Activated CD8-positive, alpha-beta memory T cell treated with anti-CD3 and anti-CD28 coated beads for 24 hours (primary cell): Measurements from ENCODE around the gene EPB41L1.

ENCODE experiments used
- DNase-seq: peaks from one replicate; pipeline ENCODE4 v3.0.0-alpha.2; 2020

The EPB41L1 gene

GRCh38 chr20:36199345-36200257 is 45.1 kb downstream of the EPB41L1 start:
- peak; percentile 91 for DNase-seq

DNA sequence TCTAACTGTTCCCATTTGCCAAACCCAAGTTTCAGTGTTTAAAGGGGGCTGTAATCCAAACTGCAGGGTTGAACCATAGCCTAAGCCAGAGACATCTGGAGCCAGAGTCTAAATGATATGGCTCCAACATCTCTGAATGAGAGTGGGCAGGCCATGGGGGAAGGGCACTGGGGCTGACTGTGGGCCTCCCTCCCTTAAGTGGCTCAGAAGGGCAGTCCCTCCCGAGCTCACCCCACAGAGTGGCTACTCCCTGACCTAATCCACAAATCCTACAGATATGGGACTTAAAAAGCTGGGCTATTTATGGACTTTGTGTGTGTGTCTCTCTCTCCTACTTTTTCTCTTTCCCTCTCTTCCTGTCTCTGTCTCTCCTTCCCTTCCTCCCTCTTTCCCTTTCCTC is 45.9 kb downstream of the EPB41L1 start:
- DNase-seq = no peak

DNA sequence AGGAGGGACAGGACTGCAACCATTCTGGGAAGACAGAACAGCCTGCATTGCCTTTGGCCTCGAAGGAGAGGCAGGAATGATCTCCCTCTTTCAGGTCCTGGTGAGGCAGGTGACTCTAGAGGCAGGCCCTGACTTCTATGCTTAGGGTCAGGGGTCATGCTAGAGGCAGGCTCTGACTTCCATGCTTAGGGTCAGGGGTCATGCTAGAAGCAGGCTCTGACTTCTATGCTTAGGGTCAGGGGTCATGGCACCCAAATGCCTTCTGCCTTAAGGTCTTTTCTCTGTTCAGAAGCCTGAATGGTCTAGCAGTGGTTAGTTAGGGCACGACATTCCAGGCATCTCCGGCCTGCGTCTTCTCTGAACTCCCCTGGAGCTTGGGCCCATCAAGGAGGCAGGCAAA is 46.7 kb downstream of the EPB41L1 start:
- DNase-seq = no peak

DNA sequence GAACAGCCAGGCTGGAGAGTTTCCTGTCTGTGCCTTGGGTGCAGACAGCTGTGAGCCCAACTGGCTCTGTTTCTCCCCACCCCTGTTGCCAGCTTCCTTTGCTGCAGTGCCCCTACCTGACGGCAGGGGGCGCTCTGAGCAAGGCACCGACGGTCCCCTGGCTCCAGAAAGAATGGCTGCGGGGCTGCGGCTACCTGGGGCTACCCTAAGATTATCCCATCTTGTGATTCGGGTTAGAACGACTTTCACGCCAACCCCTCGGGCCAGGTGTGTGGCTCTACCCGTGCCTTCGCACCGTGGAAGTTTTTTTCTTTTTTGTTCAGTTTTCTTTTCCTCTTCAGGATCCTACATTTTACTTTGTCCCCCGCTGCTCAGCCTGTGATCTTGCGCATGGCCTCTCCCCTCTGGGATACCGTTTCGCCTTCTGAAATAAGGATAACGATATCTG is 48.4 kb downstream of the EPB41L1 start:
- DNase-seq = peak; percentile 90

DNA sequence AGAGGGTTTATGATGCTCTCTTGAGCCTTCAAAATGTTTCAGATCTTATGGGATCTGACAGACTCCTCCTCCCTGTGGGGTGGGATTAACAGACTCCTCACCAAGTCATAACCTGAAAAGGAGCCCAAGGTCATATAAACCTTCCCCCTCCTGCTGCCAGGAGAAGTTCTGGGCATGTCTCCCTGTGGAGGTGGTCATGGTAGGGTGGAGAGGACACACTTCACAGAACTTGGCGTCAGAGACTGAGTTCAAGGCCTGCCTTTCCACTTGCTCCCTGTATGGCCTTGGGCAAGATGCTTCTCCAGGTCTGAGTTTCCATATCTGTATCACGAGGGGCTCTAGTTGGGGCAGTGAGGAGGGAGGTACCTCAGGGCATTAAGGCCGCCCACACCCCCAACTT is 49.3 kb downstream of the EPB41L1 start:
- DNase-seq = no peak

GRCh38 chr20:36205026-36205425 is 50.5 kb downstream of the EPB41L1 start:
- DNase-seq = no peak

DNA sequence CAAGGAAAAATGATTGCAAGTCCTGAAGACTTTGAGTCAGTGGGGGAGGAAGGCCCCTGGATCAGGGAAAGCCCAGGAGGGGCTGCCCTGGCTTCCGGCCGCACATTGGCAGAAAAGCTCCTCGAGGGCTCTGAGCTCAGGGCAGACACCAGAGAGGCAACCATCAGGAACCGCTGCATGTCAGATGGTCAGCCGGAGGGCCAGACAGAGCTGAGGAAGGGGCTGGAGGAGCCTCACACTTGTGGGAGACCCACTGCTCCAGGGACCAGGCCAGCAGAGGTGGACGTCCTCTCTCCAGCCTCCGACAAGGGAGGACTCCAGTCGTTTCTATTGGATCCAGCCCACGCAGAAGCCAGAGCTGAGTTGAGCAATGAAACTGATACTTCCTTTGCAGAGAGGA is 51.5 kb downstream of the EPB41L1 start:
- DNase-seq = no peak

- no peak for DNase-seq
Measured at GRCh38 chr20:36206641-36207040, 52.1 kb downstream of the EPB41L1 start.

DNA sequence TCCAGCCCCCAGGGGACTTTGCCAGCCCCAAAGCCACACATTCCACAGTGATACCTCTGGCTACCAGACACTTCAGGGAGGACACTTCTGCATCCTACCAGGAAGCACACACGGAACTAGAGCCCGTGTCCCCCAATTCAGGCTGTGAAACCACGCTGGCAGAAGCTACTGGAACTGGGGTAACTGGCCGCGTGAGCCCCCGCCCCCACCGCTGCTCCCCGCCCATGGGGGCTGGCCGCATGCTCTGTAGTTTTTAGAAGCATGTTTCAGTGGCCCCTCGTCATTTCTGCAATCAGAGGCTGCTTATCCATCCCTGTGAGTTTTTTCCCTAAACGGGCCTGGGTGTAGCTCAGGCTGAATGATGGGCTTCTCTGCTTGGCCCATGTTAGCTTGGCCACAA is 53.1 kb downstream of the EPB41L1 start:
- DNase-seq = no peak

DNA sequence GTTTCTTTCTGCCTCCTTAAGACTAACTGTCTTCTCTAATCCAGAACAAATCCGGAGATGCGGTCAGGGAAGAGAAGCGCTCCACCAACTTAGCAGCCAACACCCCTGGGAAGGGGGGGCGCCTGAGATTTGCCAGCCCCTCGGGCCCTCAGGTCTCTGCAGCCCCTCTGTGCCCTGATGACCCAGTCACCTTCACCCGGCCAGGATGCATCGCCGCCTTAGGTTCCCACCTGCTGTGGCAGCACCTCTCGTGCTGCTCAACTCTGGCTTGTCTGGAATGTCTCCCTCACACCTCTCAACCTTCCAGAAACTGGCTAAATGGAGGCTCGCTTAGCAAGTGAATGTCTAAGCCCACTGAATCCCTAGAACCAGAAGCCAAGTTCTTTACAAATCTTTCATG is 53.7 kb downstream of the EPB41L1 start:
- no peak for DNase-seq

- no peak for DNase-seq
Measured at GRCh38 chr20:36210436-36211021, 56.0 kb downstream of the EPB41L1 start.

DNA sequence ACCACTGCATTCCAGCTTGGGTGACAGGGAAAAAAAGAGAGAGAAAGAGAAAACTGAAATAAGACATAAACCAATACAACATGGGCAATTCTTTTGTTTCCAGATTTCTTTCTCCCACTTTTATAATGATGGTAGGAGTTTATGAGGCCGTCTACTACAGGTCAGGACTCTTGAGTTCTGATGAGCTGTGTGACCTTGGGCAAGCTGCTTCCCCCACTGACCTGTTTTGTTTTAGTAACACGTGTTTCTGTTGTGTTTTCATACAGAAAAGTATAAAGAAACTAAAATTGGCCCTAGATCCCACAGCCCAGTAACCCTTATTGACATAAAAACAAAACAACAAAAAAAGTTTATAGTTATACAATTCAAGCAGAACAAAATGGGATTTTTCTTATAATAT is 58.8 kb downstream of the EPB41L1 start:
- no peak for DNase-seq

DNA sequence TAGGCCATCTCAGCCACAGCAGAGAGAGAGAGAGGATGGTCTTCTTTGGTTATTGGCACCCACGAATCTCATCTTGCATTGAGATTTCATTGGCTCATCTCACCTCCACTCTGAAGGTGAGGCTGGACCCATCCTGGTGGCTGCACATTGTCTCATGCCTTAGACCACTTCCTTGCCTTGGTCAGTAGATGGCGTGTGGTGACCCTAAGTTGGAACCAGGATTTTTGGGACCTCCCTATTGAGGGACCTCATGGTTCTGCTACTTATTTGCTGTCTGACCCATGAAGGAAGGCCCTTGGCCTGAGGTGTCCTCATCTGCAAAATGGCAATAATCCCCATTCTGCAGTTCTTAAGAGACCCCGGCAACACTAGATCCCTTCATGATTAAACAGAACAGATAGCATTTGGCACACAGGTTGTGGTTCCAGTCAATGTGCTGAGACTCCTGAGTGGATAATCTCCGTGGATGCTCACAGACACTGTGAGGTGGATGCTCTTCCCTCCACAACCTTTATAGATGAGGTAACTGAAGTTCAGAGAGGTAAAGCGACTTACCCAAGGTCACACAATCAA is 60.2 kb downstream of the EPB41L1 start:
- no peak for DNase-seq

GRCh38 chr20:36215778-36216177 is 61.2 kb downstream of the EPB41L1 start:
- DNase-seq = no peak

GRCh38 chr20:36216314-36217025 is 61.9 kb downstream of the EPB41L1 start:
- DNase-seq = no peak

DNA sequence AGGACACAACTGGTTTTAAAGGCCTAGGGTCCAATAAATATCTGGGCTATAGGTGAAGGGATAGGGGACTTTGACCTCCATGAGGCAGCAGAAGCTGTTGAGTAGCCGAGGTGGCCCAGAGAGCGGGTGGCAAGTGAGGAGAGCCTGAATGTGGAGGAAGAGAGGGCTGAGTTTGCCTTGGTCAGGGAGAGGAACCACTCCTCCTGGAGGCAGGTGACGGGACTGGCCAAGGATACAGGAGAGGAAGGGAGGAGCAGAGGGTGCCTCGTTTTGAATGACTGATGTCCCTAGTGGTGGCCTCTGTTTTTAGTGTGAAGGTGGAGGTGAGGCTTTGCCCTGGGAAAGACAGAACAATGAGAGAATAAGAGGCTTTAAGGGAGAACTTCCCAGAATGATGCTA is 62.7 kb downstream of the EPB41L1 start:
- no peak for DNase-seq

DNA sequence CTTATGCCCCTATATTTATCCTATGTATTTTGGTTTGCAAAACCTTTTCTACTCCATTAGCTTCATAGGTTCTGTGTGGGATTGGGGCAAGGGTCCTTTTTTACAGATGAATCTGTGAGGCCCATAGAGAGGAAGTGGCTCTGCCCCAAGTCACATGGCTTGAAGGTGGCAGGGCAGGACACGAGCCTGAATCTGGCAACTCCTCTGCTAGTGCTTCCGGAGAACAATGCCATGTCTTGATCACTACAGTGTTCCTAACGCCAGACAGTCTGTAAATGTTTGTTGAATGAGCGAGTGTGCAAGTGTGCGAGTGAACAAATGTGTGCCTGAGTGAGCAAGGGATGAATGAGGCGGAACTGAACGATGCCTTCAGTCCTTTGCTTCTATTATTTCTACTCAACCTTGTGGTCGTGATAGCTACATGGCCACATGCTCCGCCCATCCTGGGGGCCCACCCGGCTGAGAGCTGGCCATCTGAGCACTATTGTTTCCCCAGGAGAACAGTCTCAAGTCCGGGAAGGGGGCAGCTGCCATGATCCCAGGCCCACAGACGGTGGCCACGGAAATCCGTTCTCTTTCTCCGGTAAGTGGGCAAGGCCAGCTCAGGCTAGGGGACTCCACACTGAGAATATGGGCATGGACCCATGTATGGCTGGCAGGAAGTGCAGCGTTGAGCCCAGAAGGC is 64.0 kb downstream of the EPB41L1 start:
- no peak for DNase-seq

- no peak for DNase-seq
Measured at GRCh38 chr20:36219671-36220220, 65.2 kb downstream of the EPB41L1 start.

DNA sequence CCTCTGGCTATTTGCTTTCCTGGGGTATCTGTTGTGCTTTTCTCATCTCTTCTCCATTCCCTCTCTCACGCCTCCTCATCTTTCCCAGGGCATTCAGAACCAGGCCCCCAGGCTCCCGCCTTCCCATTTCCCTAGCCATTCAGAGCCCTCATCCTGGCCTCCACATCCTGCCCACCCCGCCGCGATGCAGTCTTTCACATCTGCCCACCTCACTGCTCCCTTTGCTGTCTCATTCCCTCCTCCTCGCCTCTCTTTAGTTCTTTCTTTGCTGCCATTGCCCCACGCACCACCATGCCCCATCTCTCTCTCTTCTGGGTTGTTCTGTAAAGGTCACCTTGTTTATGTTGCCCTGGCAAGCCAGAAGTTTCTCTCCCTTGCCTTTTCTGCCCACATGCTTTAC is 71.1 kb downstream of the EPB41L1 start:
- DNase-seq = no peak

- no peak for DNase-seq
Measured at GRCh38 chr20:36228770-36229169, 74.2 kb downstream of the EPB41L1 start.

DNA sequence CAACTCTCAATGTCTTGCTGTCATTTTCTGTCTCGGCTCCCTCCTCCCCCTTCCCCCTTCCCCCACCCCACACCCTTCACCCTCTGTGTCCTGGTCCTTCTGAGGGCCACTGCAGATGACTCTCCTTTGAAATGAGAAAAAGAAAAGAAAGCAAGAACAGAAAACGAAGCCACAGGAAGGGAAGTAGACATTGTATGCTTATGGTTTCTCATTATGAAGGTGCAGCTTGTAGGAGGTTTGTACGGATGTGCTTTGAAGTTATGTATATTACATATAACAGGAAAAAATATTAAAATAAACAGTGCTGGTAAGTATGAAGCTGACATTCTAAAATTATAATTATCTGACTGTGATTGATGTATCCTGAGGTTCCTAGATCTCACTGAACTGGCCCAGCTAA is 75.5 kb downstream of the EPB41L1 start:
- no peak for DNase-seq

DNA sequence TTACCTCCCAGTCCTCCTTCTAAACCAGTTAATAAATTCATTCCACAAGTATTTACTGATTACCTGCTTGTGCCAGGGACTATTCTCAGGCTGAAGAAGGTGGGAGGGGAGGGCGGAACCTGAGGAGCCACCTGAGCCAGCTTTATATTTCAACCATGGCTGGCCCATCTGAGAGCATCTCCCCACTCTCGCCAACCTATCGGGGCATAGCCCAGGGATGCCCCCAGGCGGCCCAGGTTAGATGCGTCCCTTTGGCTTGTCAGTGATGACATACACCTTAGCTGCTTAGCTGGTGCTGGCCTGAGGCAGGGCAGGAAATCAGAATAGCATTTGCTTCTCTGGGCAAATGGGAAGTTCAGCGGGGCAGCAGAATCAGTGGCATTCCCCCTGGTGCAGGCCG is 76.8 kb downstream of the EPB41L1 start:
- no peak for DNase-seq
